ENCODE measurements around the gene ACD. TPM values are rescaled to one million over a fixed set of nuclear protein-coding genes. Genes with fewer than 3 reads are reported as not detected.

The ACD gene
- total RNA-seq, 1 experiment from 2014 or later, result 46.1 TPM

- H3K27me3 ChIP-seq (replicated peaks; ENCODE audit: control insufficient read depth, insufficient read depth, low read length), result no peaks in the 10 kb centered on the region
- intact Hi-C loops (cut with micrococcal nuclease; ENCODE audit: unreplicated experiment), result no loop called here
- CTCF ChIA-PET, result no interaction called here
- Mint-ChIP-seq H3K36me3 (ENCODE audit: insufficient read depth, unreplicated experiment) (peaks cover 13% of the 10 kb centered on the region), H3K9me3 (ENCODE audit: unreplicated experiment) (no peaks in the 10 kb centered on the region), H3K4me3 (ENCODE audit: unreplicated experiment) (no peak overlapping the region), H3K27me3 (ENCODE audit: insufficient read depth, unreplicated experiment) (no peaks in the 10 kb centered on the region), H3K4me1 (ENCODE audit: low read depth, unreplicated experiment) (no peaks in the 10 kb centered on the region), H3K27ac (ENCODE audit: unreplicated experiment) (no peak overlapping the region)
- POLR2A ChIA-PET, result interaction anchor here (1.0 kb wide), 1 partner anchor 9 kb away, joined by 3 read pairs; the partner anchor contains the start of gene ACD
- H3K36me3 ChIP-seq (ENCODE audit: control insufficient read depth, insufficient read depth, low read length), result no peaks in the 10 kb centered on the region
- no peak overlapping the region for H3K4me3 ChIP-seq (ENCODE audit: low read depth, low read length)
- no TSS peak for BruUV-seq (replicated peaks)
- TF ChIP-seq CTCF (IDR thresholded peaks at IDR 0.05; ENCODE audit: insufficient read depth in 1 of 2, low read depth in 1 of 2, low read length in 1 of 2, severe bottlenecking in 1 of 2, unreplicated experiment in 1 of 2), result no peak
- no peaks in the 10 kb centered on the region for H3K9me3 ChIP-seq
- no peak for DNase-seq
- peaks cover 6% of the 10 kb centered on the region; the same call in 1 of the 2 replicates for H3K4me1 ChIP-seq
Observed at GRCh38 chr16:67651039-67651438, 9.0 kb downstream of the ACD start.

- Histone ChIP-seq H3K36me3 (ENCODE audit: control insufficient read depth, insufficient read depth, low read length) (no peaks in the 10 kb centered on the region), H3K4me3 (ENCODE audit: low read depth, low read length) (no peak overlapping the region), H3K9me3 (no peaks in the 10 kb centered on the region), H3K4me1 (peaks cover 10% of the 10 kb centered on the region), H3K27me3 (replicated peaks; ENCODE audit: control insufficient read depth, insufficient read depth, low read length) (no peaks in the 10 kb centered on the region)
- Mint-ChIP-seq H3K4me3 (ENCODE audit: unreplicated experiment) (no peak overlapping the region), H3K4me1 (ENCODE audit: low read depth, unreplicated experiment) (no peaks in the 10 kb centered on the region), H3K36me3 (ENCODE audit: insufficient read depth, unreplicated experiment) (peaks cover 7% of the 10 kb centered on the region), H3K27me3 (ENCODE audit: insufficient read depth, unreplicated experiment) (no peaks in the 10 kb centered on the region), H3K27ac (ENCODE audit: unreplicated experiment) (no peak overlapping the region), H3K9me3 (ENCODE audit: unreplicated experiment) (no peaks in the 10 kb centered on the region)
- BruUV-seq (replicated peaks), result no TSS peak
- DNase-seq, result no peak
- CTCF ChIA-PET, result interaction anchor here (0.7 kb wide), 1 partner anchor 129 kb away, joined by 3 read pairs; no protein-coding TSS in a partner anchor
- intact Hi-C loops (cut with micrococcal nuclease; ENCODE audit: unreplicated experiment), result no loop called here
- no peak for TF ChIP-seq CTCF (IDR thresholded peaks at IDR 0.05; ENCODE audit: insufficient read depth in 1 of 2, low read depth in 1 of 2, low read length in 1 of 2, severe bottlenecking in 1 of 2, unreplicated experiment in 1 of 2)
- POLR2A ChIA-PET, result no interaction called here
Observed at GRCh38 chr16:67650023-67650422, 10.0 kb downstream of the ACD start.

DNA sequence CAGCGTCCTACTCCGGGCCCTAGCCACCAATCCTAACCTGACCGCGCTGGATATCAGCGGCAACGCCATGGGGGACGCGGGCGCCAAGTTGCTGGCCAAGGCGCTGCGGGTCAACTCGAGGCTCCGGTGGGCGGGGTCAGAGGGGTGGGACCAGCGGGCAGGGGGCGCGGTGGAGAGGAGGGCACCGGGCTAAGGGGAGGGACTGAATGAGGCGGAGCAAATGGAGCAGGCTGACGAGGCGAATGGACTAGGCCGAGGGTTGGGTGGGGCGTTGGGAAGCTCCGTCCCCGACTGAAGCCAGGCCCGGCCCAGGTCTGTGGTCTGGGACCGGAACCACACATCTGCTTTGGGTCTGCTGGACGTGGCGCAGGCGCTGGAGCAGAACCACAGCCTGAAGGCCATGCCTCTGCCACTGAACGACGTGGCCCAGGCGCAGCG is 10.5 kb downstream of the ACD start:
- Histone ChIP-seq H3K36me3 (ENCODE audit: control insufficient read depth, insufficient read depth, low read length) (no peaks in the 10 kb centered on the region), H3K4me3 (ENCODE audit: low read depth, low read length) (no peak overlapping the region), H3K27me3 (replicated peaks; ENCODE audit: control insufficient read depth, insufficient read depth, low read length) (no peaks in the 10 kb centered on the region), H3K4me1 (peaks cover 10% of the 10 kb centered on the region), H3K9me3 (no peaks in the 10 kb centered on the region)
- no peak for DNase-seq
- Mint-ChIP-seq H3K4me3 (ENCODE audit: unreplicated experiment) (no peak overlapping the region), H3K4me1 (ENCODE audit: low read depth, unreplicated experiment) (no peaks in the 10 kb centered on the region), H3K27ac (ENCODE audit: unreplicated experiment) (no peak overlapping the region), H3K36me3 (ENCODE audit: insufficient read depth, unreplicated experiment) (peaks cover 7% of the 10 kb centered on the region), H3K27me3 (ENCODE audit: insufficient read depth, unreplicated experiment) (no peaks in the 10 kb centered on the region), H3K9me3 (ENCODE audit: unreplicated experiment) (no peaks in the 10 kb centered on the region)
- no peak for TF ChIP-seq CTCF (IDR thresholded peaks at IDR 0.05; ENCODE audit: insufficient read depth in 1 of 2, low read depth in 1 of 2, low read length in 1 of 2, severe bottlenecking in 1 of 2, unreplicated experiment in 1 of 2)
- intact Hi-C loops (cut with micrococcal nuclease; ENCODE audit: unreplicated experiment), result no loop called here
- no TSS peak for BruUV-seq (replicated peaks)
- CTCF ChIA-PET, result interaction anchor here (1.3 kb wide), 1 partner anchor 128 kb away, joined by 4 read pairs; no protein-coding TSS in a partner anchor
- POLR2A ChIA-PET, result interaction anchor here (0.5 kb wide), 1 partner anchor 11 kb away, joined by 4 read pairs; the partner anchor contains the start of gene PARD6A
